Tibial nerve (tissue), 4 donors: ENCODE data around the gene NONO. TPM values are rescaled to one million over a fixed set of nuclear protein-coding genes. Genes with fewer than 3 reads are reported as not detected.
"Not testable (repeated sequence)": the region's sequence is repeated elsewhere in the genome, so short reads cannot be mapped to it uniquely, and the experiment has no call there.

Source experiments
- DNase-seq, 2 donors: peaks; one replicate each; pipeline ENCODE4 v3.0.0-alpha.2; 2019; ENCODE audit warnings: low spot score in 2 of 2
- H3K27ac ChIP-seq, 4 donors: fragments of 200-600 bp; sonication (generic) in 3 of 4; one replicate each; pipeline ENCODE4 v1.5.1; 2017 to 2019; ENCODE audit warnings: mild to moderate bottlenecking in 1 of 4
- H3K27me3 ChIP-seq, 2 donors: fragments of 200-600 bp; sonication (generic) in 1 of 2; one replicate each; pipeline versions ENCODE4 v1.5.1 to v1.6.0; 2017 to 2019
- H3K36me3 ChIP-seq, 3 donors: fragments of 200-600 bp; sonication (generic); one replicate each; pipeline ENCODE4 v1.5.1; 2018 to 2019
- H3K4me1 ChIP-seq, 4 donors: fragments of 200-600 bp; sonication (generic) in 3 of 4; one replicate each; pipeline ENCODE4 v1.5.1; 2017 to 2019
- H3K4me3 ChIP-seq, 4 donors: fragments of 200-600 bp; sonication (generic) in 3 of 4; one replicate each; pipeline ENCODE4 v1.5.1; 2017 to 2019; ENCODE audit warnings: mild to moderate bottlenecking in 1 of 4, moderate library complexity in 1 of 4
- H3K9me3 ChIP-seq, 4 donors: fragments of 200-600 bp; sonication (generic) in 3 of 4; one replicate each; pipeline ENCODE4 v1.5.1; 2017 to 2019
- CTCF ChIP-seq, 5 experiments: fragments of 200-600 bp in 3 of 5; fragments of 450-650 bp in 2 of 5; sonication (generic) in 3 of 5; IDR thresholded peaks; one replicate each; pipeline ENCODE4 v1.5.1; 2016 to 2019; ENCODE audit warnings: antibody characterized with exemption in 5 of 5, mild to moderate bottlenecking in 3 of 5, moderate library complexity in 2 of 5
- EP300 ChIP-seq, 2 donors: sonication (generic); formaldehyde crosslinking; IDR thresholded peaks; one replicate each; pipeline ENCODE4 v1.6.1; 2017; ENCODE audit warnings: antibody characterized with exemption in 2 of 2, mild to moderate bottlenecking in 1 of 2
- POLR2A ChIP-seq, 2 donors: fragments of 450-650 bp; IDR thresholded peaks; one replicate each; pipeline ENCODE4 v1.6.1; 2017; ENCODE audit warnings: antibody characterized with exemption in 2 of 2, mild to moderate bottlenecking in 2 of 2, moderate library complexity in 2 of 2
- WGBS, 2 donors: methylation state at CpG; one replicate each; pipeline ENCODE4 v1.1.5; 2018; 5-methylcytosine and 5-hydroxymethylcytosine counted together
- total RNA-seq, 4 donors: library from RNA; depleted of rRNA; stranded (reverse); fragments of >200 nt; gene quantifications; one replicate each; pipeline ENCODE4 v1.1.0, GENCODE V29; 2016

Gene NONO
- total RNA-seq, 4 donors from 2014 or later: 180 to 247 (median 218) TPM

DNA sequence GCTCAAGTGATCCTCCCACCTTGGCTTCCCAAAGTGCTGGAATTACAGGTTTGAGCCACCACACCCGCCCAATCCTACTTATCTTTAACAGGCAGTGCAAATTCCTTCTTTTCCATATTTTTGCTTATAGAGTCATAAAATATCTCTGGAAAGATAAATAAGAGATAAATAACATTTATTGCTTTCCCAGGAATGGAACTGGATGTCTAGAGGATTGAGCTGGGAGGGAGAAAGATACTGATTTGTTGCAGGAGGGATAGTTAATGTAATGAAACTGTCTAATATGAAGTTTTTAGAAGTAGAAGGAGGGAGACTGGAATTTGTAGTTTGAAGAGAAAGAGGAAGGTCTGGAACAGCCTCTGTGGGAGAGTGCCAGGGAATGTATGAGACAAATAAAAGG lies 38.3 kb downstream of the NONO start:
- Histone ChIP-seq H3K9me3 (peaks cover 0 to under 1% (median 0%) of the 10 kb centered on the region in 4 donors), H3K36me3 (no peaks in the 10 kb centered on the region), H3K4me3 (no peak overlapping the region), H3K27ac (no peak overlapping the region), H3K27me3 (no peaks in the 10 kb centered on the region), H3K4me1 (no peaks in the 10 kb centered on the region)
- TF ChIP-seq CTCF (IDR thresholded peaks at IDR 0.05) (no peak), POLR2A (IDR thresholded peaks at IDR 0.05) (no peak), EP300 (IDR thresholded peaks at IDR 0.05) (no peak)
- DNase-seq: no peak
- WGBS, 2 donors: 79 to 88% methylated on average over 1 of the region's 1 CpG

DNA sequence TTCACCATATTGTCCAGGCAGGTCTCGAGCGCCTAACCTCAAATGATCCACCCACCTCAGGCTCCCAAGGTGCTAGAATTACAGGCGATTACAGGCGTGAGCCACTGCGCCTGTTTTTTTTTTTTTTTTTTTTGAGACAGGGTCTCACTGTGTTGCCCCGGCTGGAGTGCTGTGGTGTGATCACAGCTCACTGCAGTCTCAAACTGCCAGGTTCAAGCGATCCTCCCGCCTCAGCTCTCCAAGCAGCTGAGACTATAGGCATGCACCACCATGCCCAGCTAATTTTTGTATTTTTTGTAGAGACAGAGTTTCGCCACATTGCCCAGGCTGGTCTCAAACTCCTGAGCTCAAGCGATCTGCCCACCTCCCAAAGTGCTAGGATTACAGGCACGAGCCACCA lies 41.0 kb downstream of the NONO start:
- DNase-seq, H3K27me3 ChIP-seq, H3K36me3 ChIP-seq, H3K27ac ChIP-seq, H3K4me3 ChIP-seq, H3K9me3 ChIP-seq, H3K4me1 ChIP-seq: not testable (repeated sequence)
- WGBS, 2 donors: 93 to 98% methylated on average over 11 of the region's 11 CpGs

DNA sequence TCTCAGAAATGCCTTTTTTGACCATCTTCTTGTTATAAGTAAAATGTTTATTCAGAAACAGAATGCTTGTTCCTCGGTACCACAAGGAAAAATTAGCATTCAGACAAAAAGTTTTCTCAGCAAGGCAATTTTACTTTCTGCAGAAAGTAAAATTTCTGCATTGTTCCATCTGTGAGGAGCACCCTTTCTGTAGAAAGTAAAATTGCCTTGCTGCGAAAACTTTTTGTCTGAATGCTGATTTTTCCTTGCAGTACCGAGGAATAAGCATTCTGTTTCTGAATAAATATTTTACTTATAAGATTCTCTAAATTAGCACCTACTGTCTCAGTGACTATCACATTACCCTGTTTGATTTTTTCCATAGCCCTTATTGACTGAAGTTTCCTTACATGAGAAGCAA lies 43.0 kb downstream of the NONO start:
- Histone ChIP-seq H3K27ac (no peak overlapping the region), H3K9me3 (peaks cover 0 to 6% (median 0%) of the 10 kb centered on the region in 4 donors), H3K27me3 (no peaks in the 10 kb centered on the region), H3K36me3 (no peaks in the 10 kb centered on the region), H3K4me3 (no peak overlapping the region), H3K4me1 (no peaks in the 10 kb centered on the region)
- TF ChIP-seq POLR2A (IDR thresholded peaks at IDR 0.05) (no peak), EP300 (IDR thresholded peaks at IDR 0.05) (no peak), CTCF (IDR thresholded peaks at IDR 0.05) (no peak)
- WGBS, 2 donors: 93 to 96% methylated on average over 3 of the region's 3 CpGs
- no peak for DNase-seq

DNA sequence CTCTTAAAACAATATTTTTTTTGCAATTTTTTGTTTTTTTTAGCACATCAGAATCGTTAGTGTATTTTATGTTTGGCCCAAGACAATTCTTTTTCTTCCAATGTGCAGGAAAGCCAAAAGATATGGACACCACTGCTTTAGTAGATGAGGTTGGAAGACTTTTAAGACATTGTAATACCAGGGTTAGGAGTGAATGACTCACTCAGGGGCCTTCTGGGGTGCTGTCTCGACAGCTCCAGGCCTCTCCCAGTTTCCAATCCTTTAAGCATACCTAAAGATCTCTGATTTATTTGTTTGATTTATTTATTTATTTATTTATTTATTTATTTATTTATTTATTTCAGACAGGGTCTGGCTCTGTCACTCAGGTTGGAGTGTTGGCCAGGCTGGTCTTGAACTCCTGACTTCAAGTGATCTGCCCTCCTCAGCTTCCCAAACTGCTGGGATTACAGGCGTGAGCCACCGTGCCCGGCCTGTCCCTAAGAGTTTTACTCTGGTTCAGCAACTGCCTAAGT lies 65.8 kb downstream of the NONO start:
- 45 to 57% methylated on average over 2 of the region's 5 CpGs for WGBS, 2 donors
- H3K27me3 ChIP-seq, DNase-seq, H3K9me3 ChIP-seq, H3K4me3 ChIP-seq, H3K27ac ChIP-seq, H3K36me3 ChIP-seq, H3K4me1 ChIP-seq: not testable (repeated sequence)

DNA sequence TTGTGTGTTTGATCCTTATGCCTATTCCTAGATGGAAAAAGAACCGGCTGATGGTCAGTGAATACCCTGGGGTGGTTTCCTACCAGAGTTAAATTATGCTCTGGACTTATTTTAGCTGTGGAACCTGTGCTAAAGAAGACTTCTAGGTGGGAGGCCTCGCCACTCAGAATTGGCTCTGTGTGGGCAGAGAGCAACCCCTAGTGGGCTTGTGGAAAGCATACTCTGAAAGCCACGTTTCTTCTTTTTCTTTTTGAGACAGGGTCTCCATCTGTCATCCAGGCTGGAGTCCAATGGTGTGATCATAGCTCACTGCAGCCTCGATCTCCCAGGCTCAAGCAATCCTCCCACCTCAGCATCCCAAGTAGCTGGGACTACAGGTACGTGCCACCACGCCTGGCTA lies 66.4 kb downstream of the NONO start:
- not testable (repeated sequence) for DNase-seq, H3K27me3 ChIP-seq, H3K4me1 ChIP-seq, H3K9me3 ChIP-seq, H3K27ac ChIP-seq, H3K4me3 ChIP-seq, H3K36me3 ChIP-seq
- 0 to 48% methylated on average over 1 to 2 of the region's 6 CpGs for WGBS, 2 donors

Other genes with a start within 250 kb of the NONO start
- 10 to 100 TPM; 41.6 to 52.2 (median 43.1) TPM for gene SNX12, start 215.3 kb upstream of the NONO start, total RNA-seq
- 10 to 100 TPM; 18.9 to 35.4 (median 30.5) TPM for gene FOXO4, start 187.8 kb upstream of the NONO start, total RNA-seq
- not detected for gene CXorf65, start 176.9 kb upstream of the NONO start, total RNA-seq
- gene IL2RG, start 172.1 kb upstream of the NONO start, total RNA-seq: 10 to 100 TPM in 1 of 4 donors, 1 to 10 TPM in 3; 4.6 to 12.2 (median 5.5) TPM
- 10 to 100 TPM; 30.8 to 65.8 (median 48.3) TPM for gene MED12, start 165.0 kb upstream of the NONO start, total RNA-seq
- 10 to 100 TPM; 10.4 to 19.2 (median 10.8) TPM for gene NLGN3, start 138.8 kb upstream of the NONO start, total RNA-seq
- 10 to 100 TPM in 3 of 4 donors, 1 to 10 TPM in 1; 5.1 to 22.5 (median 16.3) TPM for gene GJB1, start 60.4 kb upstream of the NONO start, total RNA-seq
- 10 to 100 TPM; 13.2 to 21.0 (median 17.4) TPM for gene ZMYM3, start 29.5 kb upstream of the NONO start, total RNA-seq
- 10 to 100 TPM in 2 of 4 donors, 1 to 10 TPM in 1, under 1 TPM in 1; 0.66 to 20.1 (median 6.2) TPM for gene ITGB1BP2, start 18.1 kb downstream of the NONO start, total RNA-seq
- 10 to 100 TPM; 49.6 to 75.6 (median 69.9) TPM for gene TAF1, start 82.7 kb downstream of the NONO start, total RNA-seq
- gene OGT, start 249.5 kb downstream of the NONO start, total RNA-seq: 100 to 1,000 TPM; 175 to 256 (median 231) TPM